Measurements from ENCODE around the gene EXOC3L2. TPM values are rescaled to one million over a fixed set of nuclear protein-coding genes. Genes with fewer than 3 reads are reported as not detected.

EXOC3L2 gene
- total RNA-seq, 1 experiment from 2014 or later: 0.61 TPM

DNA sequence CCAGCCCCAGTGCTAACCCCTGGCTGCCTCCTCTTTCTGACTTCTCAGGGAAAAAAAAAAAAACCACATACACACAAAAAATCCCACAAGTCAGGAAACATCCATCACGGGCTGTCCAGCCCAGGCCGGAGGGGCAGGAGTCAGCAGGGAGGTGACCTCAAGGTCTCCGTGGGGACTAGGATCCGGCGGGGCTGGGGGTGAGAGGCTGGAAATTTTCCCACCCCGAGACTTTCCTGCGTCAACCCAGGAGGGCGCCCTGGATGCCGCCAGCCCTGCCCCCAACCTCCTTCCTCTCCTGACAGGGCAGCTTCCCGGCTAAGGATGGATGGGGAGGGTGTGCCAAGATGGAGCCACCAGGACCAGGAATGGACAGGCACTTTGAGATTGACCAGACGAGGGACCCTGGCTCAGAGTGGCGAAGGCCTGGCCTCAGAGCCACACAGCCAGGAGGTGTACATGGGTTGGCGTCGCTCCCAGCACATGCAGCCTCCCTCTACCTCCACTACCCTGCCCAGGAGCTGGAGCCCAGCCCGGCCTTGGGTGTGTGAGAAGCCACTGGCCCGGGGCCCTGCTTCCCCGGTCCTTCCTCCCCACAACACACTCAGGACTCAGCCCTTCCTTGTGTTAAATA, 33.3 kb downstream of the EXOC3L2 start:
- Histone ChIP-seq H3K27ac (ENCODE audit: insufficient read length, low read depth, low read length) (no peak overlapping the region), H4K91ac (ENCODE audit: insufficient read length, low read depth, low read length) (no peak overlapping the region), H3K18ac (ENCODE audit: insufficient read length, low read depth, low read length) (no peak overlapping the region), H3K79me1 (ENCODE audit: insufficient read depth, low read depth, low read length, poor library complexity, severe bottlenecking) (no peaks in the 10 kb centered on the region), H2AFZ (ENCODE audit: low read length) (no peak overlapping the region), H2BK12ac (ENCODE audit: insufficient read length, low read depth, low read length) (no peak overlapping the region), H3K79me2 (ENCODE audit: insufficient read depth, low read length) (no peaks in the 10 kb centered on the region), H2AK5ac (ENCODE audit: insufficient read length, low read length) (no peak overlapping the region), H4K5ac (ENCODE audit: insufficient read length, low read depth, low read length) (no peak overlapping the region), H3K23ac (ENCODE audit: insufficient read length, low read depth, low read length) (no peak overlapping the region), H3K14ac (ENCODE audit: insufficient read depth, low read length) (no peak overlapping the region), H3K9ac (ENCODE audit: extremely low read depth, insufficient read length, low read length) (no peak overlapping the region), H3T11ph (ENCODE audit: low read length) (no peak overlapping the region), H3K23me2 (ENCODE audit: insufficient read length, low read depth, low read length, poor library complexity, severe bottlenecking) (peaks cover 3% of the 10 kb centered on the region), H3K4ac (ENCODE audit: low read depth, low read length) (no peak overlapping the region), H3K27me3 (ENCODE audit: insufficient read depth, low read length) (peaks cover 4% of the 10 kb centered on the region; the same call in 1 of the 2 replicates), H3K4me1 (ENCODE audit: insufficient read depth, low read length) (no peaks in the 10 kb centered on the region), H2BK20ac (ENCODE audit: low read depth, low read length, poor library complexity, severe bottlenecking) (no peak overlapping the region), H3K9me3 (ENCODE audit: control insufficient read depth, low read depth, low read length) (no peaks in the 10 kb centered on the region), H2BK15ac (ENCODE audit: low read depth, low read length) (no peak overlapping the region), H2BK120ac (ENCODE audit: low read depth, low read length, poor library complexity, severe bottlenecking) (no peak overlapping the region), H4K8ac (replicated peaks; ENCODE audit: insufficient read length, low read depth, low read length) (no peak overlapping the region), H2BK5ac (ENCODE audit: insufficient read length, low read length) (no peak overlapping the region), H3K4me2 (ENCODE audit: insufficient read depth, insufficient read length, low read length) (no peak overlapping the region), H3K56ac (ENCODE audit: insufficient read length, low read depth, low read length) (no peak overlapping the region), H4K20me1 (ENCODE audit: control insufficient read depth, insufficient read depth, insufficient read length) (no peaks in the 10 kb centered on the region)
- no peak overlapping the region for H3K4me3 Mint-ChIP-seq
- no peak for DNase-seq
- peaks cover 0 to 3% of the 10 kb centered on the region in 2 experiments; a peak in 2 of 5 replicates for H3K9me3 Mint-ChIP-seq
- no CpG with 5 or more reads among the region's 17 CpGs for WGBS (ENCODE audit: extremely low coverage, insufficient read length, low lambda C conversion rate)
- no peak overlapping the region for H3K27ac Mint-ChIP-seq
- no peak for TF ChIP-seq CTCF (conservative IDR thresholded peaks at IDR 0.05)
- no peaks in the 10 kb centered on the region; a peak in 2 of 7 replicates for H3K36me3 Mint-ChIP-seq (ENCODE audit: insufficient read depth in 1 of 3, low read depth in 3 of 3)
- peaks cover 6 to 14% of the 10 kb centered on the region in 2 experiments for H3K4me1 Mint-ChIP-seq
- H3K27me3 Mint-ChIP-seq (ENCODE audit: low read depth): peaks cover 51% of the 10 kb centered on the region

Measured in H9 (cell line).